ENCODE data around the gene CT45A10.
"Not testable (repeated sequence)": the region's sequence is repeated elsewhere in the genome, so short reads cannot be mapped to it uniquely, and the experiment has no call there.

CT45A10 gene

GRCh38 chrX:135893294-135893817 is at the start of gene CT45A10, which contains the start of gene SAGE1:
TSS of gene CT45A10 (minus strand) at chrX:135893444. CDS start at chrX:135885344, 8,100 bp downstream.
TSS of gene SAGE1 (plus strand) at chrX:135893716. CDS start at chrX:135896243, 2,527 bp downstream.
- no peak for DNase-seq (ENCODE audit: low read depth)

GRCh38 chrX:135931644-135932487 is 38.6 kb upstream of the CT45A10 start:
- no peak for DNase-seq (ENCODE audit: low read depth)

GRCh38 chrX:135927897-135928296 is 34.7 kb upstream of the CT45A10 start:
- no peak for DNase-seq (ENCODE audit: low read depth)

- DNase-seq (ENCODE audit: low read depth): no peak
These were observed 30.1 kb upstream of the CT45A10 start for GRCh38 chrX:135923353-135923752.

- not testable (repeated sequence) for DNase-seq (ENCODE audit: low read depth)
These were observed 27.3 kb upstream of the CT45A10 start for GRCh38 chrX:135920516-135920915.

- no peak for DNase-seq (ENCODE audit: low read depth)
These were observed 21.2 kb upstream of the CT45A10 start for GRCh38 chrX:135914404-135914803.

GRCh38 chrX:135910251-135910650 is 17.0 kb upstream of the CT45A10 start:
- no peak for DNase-seq (ENCODE audit: low read depth)

- DNase-seq (ENCODE audit: low read depth): no peak
These were observed 463 bp downstream of the CT45A10 start for GRCh38 chrX:135892781-135893180.

- DNase-seq (ENCODE audit: low read depth): no peak
These were observed 3.1 kb downstream of the CT45A10 start for GRCh38 chrX:135890087-135890585.

- not testable (repeated sequence) for DNase-seq (ENCODE audit: low read depth)
These were observed 4.3 kb downstream of the CT45A10 start for GRCh38 chrX:135888976-135889375.

GRCh38 chrX:135888230-135888629 is 5.0 kb downstream of the CT45A10 start:
- DNase-seq (ENCODE audit: low read depth): not testable (repeated sequence)

GRCh38 chrX:135882741-135883140 is 10.5 kb downstream of the CT45A10 start:
- not testable (repeated sequence) for DNase-seq (ENCODE audit: low read depth)

GRCh38 chrX:135871712-135872111 is 21.5 kb downstream of the CT45A10 start, which contains the start of gene CT45A9:
TSS of gene CT45A9 (minus strand) at chrX:135871812. CDS start at chrX:135868061, 3,751 bp downstream.
- DNase-seq (ENCODE audit: low read depth): not testable (repeated sequence)

GRCh38 chrX:135854438-135854837 is 38.8 kb downstream of the CT45A10 start, which contains the start of gene CT45A8:
TSS of gene CT45A8 (minus strand) at chrX:135854538. CDS start at chrX:135850783, 3,755 bp downstream.
- not testable (repeated sequence) for DNase-seq (ENCODE audit: low read depth)

- not testable (repeated sequence) for DNase-seq (ENCODE audit: low read depth)
These were observed 56.1 kb downstream of the CT45A10 start, which contains the start of gene CT45A7 for GRCh38 chrX:135837180-135837579. TSS of gene CT45A7 (minus strand) at chrX:135837280. CDS start at chrX:135833533, 3,747 bp downstream.

All from GM04503 (cell line).